Lower leg skin (tissue), 3 donors: Measurements from ENCODE around the gene DDX6.

Source experiments
- POLR2A ChIP-seq, 2 donors: fragments of 450-650 bp; IDR thresholded peaks; one replicate each; pipeline ENCODE4 v1.6.1; 2016 to 2017; ENCODE audit warnings: antibody characterized with exemption in 2 of 2, mild to moderate bottlenecking in 1 of 2, moderate library complexity in 1 of 2
- TF ChIP-seq, protein P1 (sequence below), 3 donors: fragments of 450-650 bp; IDR thresholded peaks; one replicate each; pipeline ENCODE4 v1.5.1; 2016; ENCODE audit warnings: antibody characterized with exemption in 3 of 3, mild to moderate bottlenecking in 3 of 3, moderate library complexity in 2 of 3

DNA sequence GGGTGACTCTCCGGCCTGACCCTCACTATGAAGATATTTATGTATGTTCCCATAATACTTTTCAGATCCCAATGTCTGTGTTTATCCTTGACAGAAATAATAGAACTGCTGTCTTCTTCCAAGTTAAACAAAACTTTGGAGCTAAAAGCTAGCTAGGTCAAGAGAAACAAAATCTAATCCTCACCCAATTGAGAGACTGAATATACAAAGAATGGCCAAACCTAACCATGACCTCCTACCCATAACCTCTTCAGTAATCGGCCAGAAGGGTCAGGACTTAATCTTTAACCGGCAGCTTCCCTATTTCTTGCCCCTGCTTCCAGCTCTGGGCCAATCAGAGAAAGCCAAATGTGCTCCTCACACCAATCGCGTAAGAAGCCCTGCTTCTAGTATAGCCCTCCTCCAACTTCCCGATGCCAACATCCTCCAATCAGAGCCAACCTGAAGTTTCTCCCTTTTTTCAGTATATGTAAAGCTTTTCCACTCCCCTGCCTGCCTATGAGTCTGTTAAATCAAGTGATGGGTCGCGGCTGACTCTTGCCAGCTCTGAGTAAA is 1.7 kb upstream of the DDX6 start:
- TF ChIP-seq, protein P1, sequence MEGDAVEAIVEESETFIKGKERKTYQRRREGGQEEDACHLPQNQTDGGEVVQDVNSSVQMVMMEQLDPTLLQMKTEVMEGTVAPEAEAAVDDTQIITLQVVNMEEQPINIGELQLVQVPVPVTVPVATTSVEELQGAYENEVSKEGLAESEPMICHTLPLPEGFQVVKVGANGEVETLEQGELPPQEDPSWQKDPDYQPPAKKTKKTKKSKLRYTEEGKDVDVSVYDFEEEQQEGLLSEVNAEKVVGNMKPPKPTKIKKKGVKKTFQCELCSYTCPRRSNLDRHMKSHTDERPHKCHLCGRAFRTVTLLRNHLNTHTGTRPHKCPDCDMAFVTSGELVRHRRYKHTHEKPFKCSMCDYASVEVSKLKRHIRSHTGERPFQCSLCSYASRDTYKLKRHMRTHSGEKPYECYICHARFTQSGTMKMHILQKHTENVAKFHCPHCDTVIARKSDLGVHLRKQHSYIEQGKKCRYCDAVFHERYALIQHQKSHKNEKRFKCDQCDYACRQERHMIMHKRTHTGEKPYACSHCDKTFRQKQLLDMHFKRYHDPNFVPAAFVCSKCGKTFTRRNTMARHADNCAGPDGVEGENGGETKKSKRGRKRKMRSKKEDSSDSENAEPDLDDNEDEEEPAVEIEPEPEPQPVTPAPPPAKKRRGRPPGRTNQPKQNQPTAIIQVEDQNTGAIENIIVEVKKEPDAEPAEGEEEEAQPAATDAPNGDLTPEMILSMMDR (IDR thresholded peaks at IDR 0.05), result no peak
- no peak for TF ChIP-seq POLR2A (IDR thresholded peaks at IDR 0.05)
